Upper lobe of right lung (tissue), 1 donor: Measurements from ENCODE around the gene CTSZ. TPM values are rescaled to one million over a fixed set of nuclear protein-coding genes. Genes with fewer than 3 reads are reported as not detected.
"Not testable (repeated sequence)": the region's sequence is repeated elsewhere in the genome, so short reads cannot be mapped to it uniquely, and the experiment has no call there.

ENCODE experiments used
- ATAC-seq: fragments of 200-7000 bp; cut with Tn5 transposase; one replicate; pipeline ENCODE4 v1.9.1; 2020; ENCODE audit warnings: mild to moderate bottlenecking, moderate library complexity
- DNase-seq: peaks from one replicate; pipeline ENCODE4 v3.0.0-alpha.2; 2020
- H3K27ac ChIP-seq: fragments of 200-600 bp; one replicate; pipeline ENCODE4 v1.8.0; 2022
- H3K27me3 ChIP-seq: fragments of 200-600 bp; one replicate; pipeline ENCODE4 v1.8.0; 2022; ENCODE audit warnings: mild to moderate bottlenecking
- H3K36me3 ChIP-seq: fragments of 200-600 bp; one replicate; pipeline ENCODE4 v1.8.0; 2022
- H3K4me1 ChIP-seq: fragments of 200-600 bp; one replicate; pipeline ENCODE4 v1.8.0; 2022
- H3K4me3 ChIP-seq: fragments of 200-600 bp; one replicate; pipeline ENCODE4 v1.8.0; 2022; ENCODE audit warnings: mild to moderate bottlenecking
- H3K9me3 ChIP-seq: fragments of 200-600 bp; one replicate; pipeline ENCODE4 v1.8.0; 2022
- intact Hi-C: fragments of 100-400 bp; cut with DNase I; formaldehyde crosslinking; loops from one replicate; pipeline ENCODE4 v1.11.0; 2022
- total RNA-seq: library from RNA; stranded (reverse); fragmentation: NEBNext Ultra II Directional; extraction: Animal tissue kit (Norgen Biotek cat#: 25700); gene quantifications from one replicate; pipeline ENCODE4 v1.2.1, GENCODE V29; 2021
- TF ChIP-seq, protein P1 (sequence below): fragments of 200-600 bp; IDR thresholded peaks from one replicate; pipeline ENCODE4 v1.8.0; 2022; ENCODE audit warnings: antibody characterized with exemption
- donor health status: DM: no; HTN: yes; CAD: no; lungs with severe emphysema.

Gene CTSZ
- total RNA-seq, 1 donor from 2014 or later = 355 TPM

DNA sequence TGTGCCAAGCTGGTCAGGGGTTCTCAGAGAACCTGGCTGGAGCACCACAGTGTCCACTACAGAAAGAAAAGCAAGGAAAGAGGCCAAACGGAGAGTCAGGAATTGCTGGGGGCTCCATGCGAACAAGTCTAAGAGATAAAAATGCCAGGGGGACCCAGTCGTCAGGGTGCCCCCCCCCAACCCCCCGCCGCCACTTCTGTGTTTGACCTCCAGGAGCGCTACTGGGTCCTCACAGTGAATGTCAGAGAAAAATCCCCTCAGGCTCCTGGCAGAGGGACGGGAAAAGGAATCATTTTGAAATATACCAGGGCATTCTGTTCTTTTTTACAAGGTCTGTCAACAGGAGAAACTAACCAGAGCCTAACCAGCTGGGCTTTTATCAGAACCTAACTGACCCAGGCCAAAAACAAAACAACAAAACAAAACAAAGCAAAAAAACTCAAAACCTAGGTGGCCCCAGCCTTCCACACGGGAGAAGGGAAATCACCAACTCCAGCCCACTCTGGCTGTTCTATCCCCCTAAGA, 43.9 kb downstream of the CTSZ start:
- Histone ChIP-seq H3K4me3 (no peak overlapping the region), H3K27me3 (no peaks in the 10 kb centered on the region), H3K4me1 (no peaks in the 10 kb centered on the region), H3K36me3 (no peaks in the 10 kb centered on the region), H3K9me3 (no peaks in the 10 kb centered on the region), H3K27ac (no peak overlapping the region)
- no peak for DNase-seq
- ATAC-seq = no peak
- intact Hi-C loops = no loop called here
- TF ChIP-seq, protein P1, sequence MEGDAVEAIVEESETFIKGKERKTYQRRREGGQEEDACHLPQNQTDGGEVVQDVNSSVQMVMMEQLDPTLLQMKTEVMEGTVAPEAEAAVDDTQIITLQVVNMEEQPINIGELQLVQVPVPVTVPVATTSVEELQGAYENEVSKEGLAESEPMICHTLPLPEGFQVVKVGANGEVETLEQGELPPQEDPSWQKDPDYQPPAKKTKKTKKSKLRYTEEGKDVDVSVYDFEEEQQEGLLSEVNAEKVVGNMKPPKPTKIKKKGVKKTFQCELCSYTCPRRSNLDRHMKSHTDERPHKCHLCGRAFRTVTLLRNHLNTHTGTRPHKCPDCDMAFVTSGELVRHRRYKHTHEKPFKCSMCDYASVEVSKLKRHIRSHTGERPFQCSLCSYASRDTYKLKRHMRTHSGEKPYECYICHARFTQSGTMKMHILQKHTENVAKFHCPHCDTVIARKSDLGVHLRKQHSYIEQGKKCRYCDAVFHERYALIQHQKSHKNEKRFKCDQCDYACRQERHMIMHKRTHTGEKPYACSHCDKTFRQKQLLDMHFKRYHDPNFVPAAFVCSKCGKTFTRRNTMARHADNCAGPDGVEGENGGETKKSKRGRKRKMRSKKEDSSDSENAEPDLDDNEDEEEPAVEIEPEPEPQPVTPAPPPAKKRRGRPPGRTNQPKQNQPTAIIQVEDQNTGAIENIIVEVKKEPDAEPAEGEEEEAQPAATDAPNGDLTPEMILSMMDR = no peak

DNA sequence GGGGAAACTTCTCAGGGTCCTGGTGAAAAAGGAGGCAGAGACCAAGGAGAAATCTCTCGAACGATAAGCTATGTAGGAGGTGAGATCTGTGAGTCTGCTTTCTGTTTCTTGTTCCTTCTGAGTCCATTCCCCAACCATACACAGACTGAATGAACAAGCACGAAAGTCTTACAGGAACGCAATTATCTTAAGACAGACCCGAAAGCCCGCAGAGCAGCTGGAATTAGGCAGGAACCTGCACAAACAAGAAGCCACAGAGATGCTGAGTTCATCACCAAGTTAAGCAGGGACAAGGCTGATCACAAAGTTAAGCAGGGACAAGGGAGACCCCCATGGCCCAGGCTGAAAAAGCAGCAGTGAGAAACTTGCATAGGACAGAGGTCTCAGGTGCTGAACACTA, 47.4 kb downstream of the CTSZ start:
- Histone ChIP-seq H3K9me3 (no peaks in the 10 kb centered on the region), H3K4me1 (no peaks in the 10 kb centered on the region), H3K27me3 (no peaks in the 10 kb centered on the region), H3K36me3 (no peaks in the 10 kb centered on the region), H3K4me3 (no peak overlapping the region), H3K27ac (no peak overlapping the region)
- TF ChIP-seq, protein P1 = no peak
- intact Hi-C loops = no loop called here
- no peak for ATAC-seq
- DNase-seq = no peak

DNA sequence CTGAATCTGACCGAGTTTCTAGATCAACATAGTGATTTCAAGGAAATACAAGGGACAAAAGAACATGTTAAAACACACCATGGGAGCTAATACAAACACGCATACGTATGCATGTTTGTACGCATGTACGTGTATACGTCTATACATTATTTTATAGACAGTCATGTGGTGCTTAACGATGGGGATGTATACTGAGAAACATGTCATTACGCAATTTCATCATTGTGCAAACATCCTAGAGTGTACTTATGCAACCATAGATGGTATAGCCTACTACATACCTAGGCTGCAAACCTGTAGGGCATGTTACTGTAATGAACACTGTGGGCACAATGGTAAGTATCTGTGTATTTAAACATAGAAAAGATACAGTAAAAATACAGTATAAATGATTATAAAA, 51.0 kb downstream of the CTSZ start:
- no peak for ATAC-seq
- H3K4me3 ChIP-seq = no peak overlapping the region
- H3K9me3 ChIP-seq = no peaks in the 10 kb centered on the region
- no peak for DNase-seq
- H3K36me3 ChIP-seq = no peaks in the 10 kb centered on the region
- H3K27ac ChIP-seq = no peak overlapping the region
- intact Hi-C loops = no loop called here
- no peaks in the 10 kb centered on the region for H3K4me1 ChIP-seq
- TF ChIP-seq, protein P1 = no peak
- no peaks in the 10 kb centered on the region for H3K27me3 ChIP-seq

DNA sequence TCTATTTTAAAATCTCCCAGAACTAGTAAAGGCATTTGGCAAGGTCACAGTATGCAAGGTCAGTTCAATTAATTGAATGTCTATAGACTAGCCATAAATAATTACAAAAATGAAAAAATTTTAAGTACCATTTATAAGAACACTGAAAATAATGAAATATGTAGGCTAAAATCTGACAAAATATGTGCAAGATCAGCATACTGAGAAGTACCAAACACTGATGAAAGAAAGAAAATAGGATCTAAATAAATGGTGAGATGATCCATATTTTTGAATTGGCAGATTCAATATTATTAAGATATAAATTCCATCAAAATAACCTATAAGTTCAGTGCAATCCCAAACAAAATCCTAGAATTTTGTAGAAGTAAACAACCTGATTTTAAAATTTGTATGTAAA, 54.0 kb downstream of the CTSZ start:
- Histone ChIP-seq H3K4me3 (no peak overlapping the region), H3K4me1 (no peaks in the 10 kb centered on the region), H3K27ac (no peak overlapping the region), H3K27me3 (no peaks in the 10 kb centered on the region), H3K9me3 (no peaks in the 10 kb centered on the region), H3K36me3 (no peaks in the 10 kb centered on the region)
- TF ChIP-seq, protein P1 = no peak
- intact Hi-C loops = no loop called here
- no peak for ATAC-seq
- DNase-seq = no peak

DNA sequence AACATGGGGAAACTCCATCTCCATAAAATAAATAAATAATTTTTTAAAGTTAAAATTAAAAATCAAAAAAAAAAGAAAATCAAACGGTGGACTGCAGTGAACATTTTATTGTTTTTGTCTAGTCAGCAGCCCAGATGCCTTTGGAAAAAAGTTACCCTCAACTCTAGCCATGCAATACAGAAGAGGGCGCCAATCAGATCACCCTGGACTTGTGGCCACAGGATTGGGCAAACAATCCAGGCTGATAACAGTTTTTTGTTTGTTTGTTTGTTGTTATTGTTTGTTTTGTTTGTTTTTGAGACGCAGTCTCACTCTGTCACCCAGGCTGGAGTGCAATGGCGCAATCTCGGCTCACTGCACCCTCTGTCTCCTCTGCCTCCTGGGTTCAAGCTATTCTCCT, 56.5 kb downstream of the CTSZ start:
- TF ChIP-seq, protein P1 = no peak
- no peak for DNase-seq
- no peak for ATAC-seq
- H3K4me3 ChIP-seq = no peak overlapping the region
- H3K4me1 ChIP-seq = no peaks in the 10 kb centered on the region
- H3K9me3 ChIP-seq = no peaks in the 10 kb centered on the region
- no peaks in the 10 kb centered on the region for H3K36me3 ChIP-seq
- no peaks in the 10 kb centered on the region for H3K27me3 ChIP-seq
- intact Hi-C loops = no loop called here
- H3K27ac ChIP-seq = no peak overlapping the region

DNA sequence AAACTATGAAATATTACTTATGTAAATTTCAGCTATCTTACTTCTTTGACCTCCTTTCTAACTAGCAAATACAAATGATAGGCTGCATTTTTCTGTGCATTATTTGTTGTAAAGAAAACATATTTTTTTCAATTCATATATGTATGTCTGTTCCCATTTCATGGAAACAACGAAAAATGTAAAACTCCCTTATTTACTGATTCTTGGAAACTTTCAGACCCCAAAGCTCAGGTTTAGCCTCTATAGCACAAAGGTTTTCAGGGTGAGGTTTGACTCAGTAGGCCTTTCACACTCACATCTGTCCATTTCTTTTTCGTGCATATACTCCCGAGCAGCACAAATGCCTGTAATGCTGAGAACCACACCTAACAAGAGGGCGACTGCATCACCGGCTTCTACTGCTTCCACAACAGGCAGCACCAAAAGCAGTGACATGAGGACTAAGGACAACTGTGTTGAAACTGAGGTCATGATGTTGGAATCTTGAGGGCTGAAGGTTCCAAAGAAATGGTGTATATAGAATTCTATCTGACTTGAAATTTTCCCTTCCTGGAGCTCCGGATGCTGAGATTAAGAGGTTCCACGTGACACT, 59.2 kb downstream of the CTSZ start:
- H3K9me3 ChIP-seq, H3K36me3 ChIP-seq, H3K4me1 ChIP-seq, H3K27ac ChIP-seq, H3K27me3 ChIP-seq, intact Hi-C loops, DNase-seq, ATAC-seq, H3K4me3 ChIP-seq: not testable (repeated sequence)
